Measurements from ENCODE around the gene SERTAD2.

Gene SERTAD2

GRCh38 chr2:64683771-64684510 is 30.2 kb upstream of the SERTAD2 start:
- no peaks in the 10 kb centered on the region for H3K36me3 ChIP-seq (ENCODE audit: insufficient read depth, low read length)
- H3K4me1 ChIP-seq (ENCODE audit: insufficient read depth, low read length): peaks cover 18% of the 10 kb centered on the region
- H3K9me3 ChIP-seq (ENCODE audit: control insufficient read depth, insufficient read depth, low read length): no peaks in the 10 kb centered on the region
- H3K9ac ChIP-seq (ENCODE audit: low read depth, low read length): no peak overlapping the region

GRCh38 chr2:64681479-64681967 is 27.8 kb upstream of the SERTAD2 start:
- no peaks in the 10 kb centered on the region for H3K9me3 ChIP-seq (ENCODE audit: control insufficient read depth, insufficient read depth, low read length)
- H3K36me3 ChIP-seq (ENCODE audit: insufficient read depth, low read length): no peaks in the 10 kb centered on the region
- H3K4me1 ChIP-seq (ENCODE audit: insufficient read depth, low read length): peaks cover 23% of the 10 kb centered on the region
- H3K9ac ChIP-seq (ENCODE audit: low read depth, low read length): no peak overlapping the region

- Histone ChIP-seq H3K9me3 (ENCODE audit: control insufficient read depth, insufficient read depth, low read length) (no peaks in the 10 kb centered on the region), H3K4me1 (ENCODE audit: insufficient read depth, low read length) (peaks cover 21% of the 10 kb centered on the region), H3K36me3 (ENCODE audit: insufficient read depth, low read length) (no peaks in the 10 kb centered on the region), H3K9ac (ENCODE audit: low read depth, low read length) (no peak overlapping the region)
Measured at GRCh38 chr2:64679673-64680425, 26.1 kb upstream of the SERTAD2 start.

- peaks cover 21% of the 10 kb centered on the region for H3K4me1 ChIP-seq (ENCODE audit: insufficient read depth, low read length)
- no peaks in the 10 kb centered on the region for H3K9me3 ChIP-seq (ENCODE audit: control insufficient read depth, insufficient read depth, low read length)
- no peak overlapping the region for H3K9ac ChIP-seq (ENCODE audit: low read depth, low read length)
- H3K36me3 ChIP-seq (ENCODE audit: insufficient read depth, low read length): no peaks in the 10 kb centered on the region
Measured at GRCh38 chr2:64678771-64679590, 25.3 kb upstream of the SERTAD2 start.

GRCh38 chr2:64677530-64677929 is 23.8 kb upstream of the SERTAD2 start:
- Histone ChIP-seq H3K4me1 (ENCODE audit: insufficient read depth, low read length) (peaks cover 27% of the 10 kb centered on the region), H3K9me3 (ENCODE audit: control insufficient read depth, insufficient read depth, low read length) (no peaks in the 10 kb centered on the region), H3K36me3 (ENCODE audit: insufficient read depth, low read length) (no peaks in the 10 kb centered on the region), H3K9ac (ENCODE audit: low read depth, low read length) (no peak overlapping the region)

GRCh38 chr2:64675860-64676259 is 22.1 kb upstream of the SERTAD2 start:
- peaks cover 27% of the 10 kb centered on the region for H3K4me1 ChIP-seq (ENCODE audit: insufficient read depth, low read length)
- H3K36me3 ChIP-seq (ENCODE audit: insufficient read depth, low read length): no peaks in the 10 kb centered on the region
- no peak overlapping the region for H3K9ac ChIP-seq (ENCODE audit: low read depth, low read length)
- no peaks in the 10 kb centered on the region for H3K9me3 ChIP-seq (ENCODE audit: control insufficient read depth, insufficient read depth, low read length)

GRCh38 chr2:64672708-64673107 is 19.0 kb upstream of the SERTAD2 start:
- Histone ChIP-seq H3K9me3 (ENCODE audit: control insufficient read depth, insufficient read depth, low read length) (no peaks in the 10 kb centered on the region), H3K4me1 (ENCODE audit: insufficient read depth, low read length) (peaks cover 16% of the 10 kb centered on the region), H3K36me3 (ENCODE audit: insufficient read depth, low read length) (no peaks in the 10 kb centered on the region), H3K9ac (ENCODE audit: low read depth, low read length) (no peak overlapping the region)

- H3K9ac ChIP-seq (ENCODE audit: low read depth, low read length): no peak overlapping the region
- no peaks in the 10 kb centered on the region for H3K36me3 ChIP-seq (ENCODE audit: insufficient read depth, low read length)
- no peaks in the 10 kb centered on the region for H3K9me3 ChIP-seq (ENCODE audit: control insufficient read depth, insufficient read depth, low read length)
- H3K4me1 ChIP-seq (ENCODE audit: insufficient read depth, low read length): peaks cover 22% of the 10 kb centered on the region
Measured at GRCh38 chr2:64670047-64670446, 16.3 kb upstream of the SERTAD2 start.

- Histone ChIP-seq H3K9me3 (ENCODE audit: control insufficient read depth, insufficient read depth, low read length) (no peaks in the 10 kb centered on the region), H3K4me1 (ENCODE audit: insufficient read depth, low read length) (peaks cover 22% of the 10 kb centered on the region), H3K9ac (ENCODE audit: low read depth, low read length) (no peak overlapping the region), H3K36me3 (ENCODE audit: insufficient read depth, low read length) (no peaks in the 10 kb centered on the region)
Measured at GRCh38 chr2:64669288-64669687, 15.6 kb upstream of the SERTAD2 start.

GRCh38 chr2:64668542-64668941 is 14.8 kb upstream of the SERTAD2 start:
- H3K9ac ChIP-seq (ENCODE audit: low read depth, low read length): no peak overlapping the region
- peaks cover 22% of the 10 kb centered on the region for H3K4me1 ChIP-seq (ENCODE audit: insufficient read depth, low read length)
- no peaks in the 10 kb centered on the region for H3K9me3 ChIP-seq (ENCODE audit: control insufficient read depth, insufficient read depth, low read length)
- no peaks in the 10 kb centered on the region for H3K36me3 ChIP-seq (ENCODE audit: insufficient read depth, low read length)

- H3K4me1 ChIP-seq (ENCODE audit: insufficient read depth, low read length): peaks cover 16% of the 10 kb centered on the region; the same call in 1 of the 2 replicates
- H3K9me3 ChIP-seq (ENCODE audit: control insufficient read depth, insufficient read depth, low read length): no peaks in the 10 kb centered on the region
- H3K9ac ChIP-seq (ENCODE audit: low read depth, low read length): no peak overlapping the region
- H3K36me3 ChIP-seq (ENCODE audit: insufficient read depth, low read length): no peaks in the 10 kb centered on the region
Measured at GRCh38 chr2:64667535-64667934, 13.8 kb upstream of the SERTAD2 start.

- Histone ChIP-seq H3K9ac (ENCODE audit: low read depth, low read length) (no peak overlapping the region), H3K9me3 (ENCODE audit: control insufficient read depth, insufficient read depth, low read length) (no peaks in the 10 kb centered on the region), H3K36me3 (ENCODE audit: insufficient read depth, low read length) (no peaks in the 10 kb centered on the region), H3K4me1 (ENCODE audit: insufficient read depth, low read length) (peaks cover 16% of the 10 kb centered on the region; the same call in 1 of the 2 replicates)
Measured at GRCh38 chr2:64666810-64667438, 13.2 kb upstream of the SERTAD2 start.

- Histone ChIP-seq H3K9ac (ENCODE audit: low read depth, low read length) (no peak overlapping the region), H3K36me3 (ENCODE audit: insufficient read depth, low read length) (no peaks in the 10 kb centered on the region), H3K4me1 (ENCODE audit: insufficient read depth, low read length) (peaks cover 16% of the 10 kb centered on the region; the same call in 1 of the 2 replicates), H3K9me3 (ENCODE audit: control insufficient read depth, insufficient read depth, low read length) (no peaks in the 10 kb centered on the region)
Measured at GRCh38 chr2:64665709-64666108, 12.0 kb upstream of the SERTAD2 start.

- Histone ChIP-seq H3K4me1 (ENCODE audit: insufficient read depth, low read length) (peaks cover 13% of the 10 kb centered on the region; the same call in 1 of the 2 replicates), H3K36me3 (ENCODE audit: insufficient read depth, low read length) (no peaks in the 10 kb centered on the region), H3K9me3 (ENCODE audit: control insufficient read depth, insufficient read depth, low read length) (no peaks in the 10 kb centered on the region), H3K9ac (ENCODE audit: low read depth, low read length) (no peak overlapping the region)
Measured at GRCh38 chr2:64663402-64663801, 9.7 kb upstream of the SERTAD2 start.

Data from ES-I3 (cell line).